Measurements from ENCODE around the gene KIAA1586. TPM values are rescaled to one million over a fixed set of nuclear protein-coding genes. Genes with fewer than 3 reads are reported as not detected.
"Not testable (repeated sequence)": the region's sequence is repeated elsewhere in the genome, so short reads cannot be mapped to it uniquely, and the experiment has no call there.

The KIAA1586 gene
- 10 to 100 TPM in 1 of 2 donors, 1 to 10 TPM in 1; 9.4 to 24.8 TPM for total RNA-seq
- 1 to 10 TPM; 2.0 to 3.2 TPM for polyA plus RNA-seq
- long read RNA-seq, donor 1, transcript KIAA1586-201 (4 exons, 2,933 nt): major isoform, 9 of 9 reads
- long read RNA-seq, donor 1, partial matches to known transcripts: 0 of 9 reads
- long read RNA-seq, donor 1, other reads (novel, unspliced or antisense): 0 of 9 reads
- long read RNA-seq, donor 2, partial matches to known transcripts: 0 of 3 reads
- long read RNA-seq, donor 2, other reads (novel, unspliced or antisense): 0 of 3 reads
- long read RNA-seq, donor 3, transcript KIAA1586-201 (4 exons, 2,933 nt): major isoform, 11 of 11 reads
- long read RNA-seq, donor 3, partial matches to known transcripts: 0 of 11 reads
- long read RNA-seq, donor 3, other reads (novel, unspliced or antisense): 0 of 11 reads
- long read RNA-seq, donor 4, partial matches to known transcripts: 7 of 9 reads
- long read RNA-seq, donor 4, other reads (novel, unspliced or antisense): 0 of 9 reads
- long read RNA-seq, donor 5, transcript KIAA1586-201 (4 exons, 2,933 nt): major isoform, 9 of 19 reads
- long read RNA-seq, donor 5, partial matches to known transcripts: 7 of 19 reads
- long read RNA-seq, donor 5, other reads (novel, unspliced or antisense): 0 of 19 reads

GRCh38 chr6:57046332-57047256 lies at the start of gene KIAA1586:
Gene KIAA1586, plus strand, starts transcription at chr6:57046693. Its CDS starts 63 bp downstream, at chr6:57046756.
- DNase-seq: peak; percentile 93 to 96 (median 95)
- Histone ChIP-seq H3K9ac (ENCODE audit: insufficient read depth in 1 of 2, low read length in 2 of 2) (peak within 1 kb of the TSS; percentile 26 to 85), H3K27ac (ENCODE audit: low read depth in 1 of 2, low read length in 1 of 2) (peak within 1 kb of the TSS; percentile 77 to 85), H3K36me3 (ENCODE audit: control insufficient read depth in 4 of 4, insufficient read depth in 4 of 4, low read length in 4 of 4) (peaks cover 0 to 13% (median 5%) of the 10 kb centered on the region in 4 donors), H3K4me3 (peak within 1 kb of the TSS; percentile 63)
- not testable (repeated sequence) for H3K9me3 ChIP-seq (ENCODE audit: control insufficient read depth in 4 of 4, insufficient read depth in 3 of 4, low read length in 3 of 4); H3K27me3 ChIP-seq (ENCODE audit: control insufficient read depth in 3 of 3, insufficient read depth in 3 of 3, low read length in 2 of 3); H3K4me1 ChIP-seq (ENCODE audit: control insufficient read depth in 5 of 5, insufficient read depth in 5 of 5, low read length in 5 of 5)
- ATAC-seq (ENCODE audit: insufficient read depth, low FRiP score): peak; percentile 99
- 0% methylated on average over 41 to 48 of the region's 78 CpGs for WGBS, 2 donors

- Histone ChIP-seq H3K4me1 (ENCODE audit: control insufficient read depth in 5 of 5, insufficient read depth in 5 of 5, low read length in 5 of 5) (no peaks in the 10 kb centered on the region), H3K36me3 (ENCODE audit: control insufficient read depth in 4 of 4, insufficient read depth in 4 of 4, low read length in 4 of 4) (no peaks in the 10 kb centered on the region), H3K9ac (ENCODE audit: insufficient read depth in 1 of 2, low read length in 2 of 2) (no peak overlapping the region), H3K9me3 (ENCODE audit: control insufficient read depth in 4 of 4, insufficient read depth in 3 of 4, low read length in 3 of 4) (peaks cover 0 to 7% (median 0%) of the 10 kb centered on the region in 4 donors), H3K4me3 (no peak overlapping the region), H3K27ac (ENCODE audit: low read depth in 1 of 2, low read length in 1 of 2) (no peak overlapping the region), H3K27me3 (ENCODE audit: control insufficient read depth in 3 of 3, insufficient read depth in 3 of 3, low read length in 2 of 3) (no peaks in the 10 kb centered on the region)
- DNase-seq (no peak), ATAC-seq (ENCODE audit: insufficient read depth, low FRiP score) (no peak)
- TF ChIP-seq CTCF (IDR thresholded peaks at IDR 0.05; ENCODE audit: control extremely low read depth, extremely low read depth): no peak
Observed at GRCh38 chr6:56999049-56999448, 47.4 kb upstream of the KIAA1586 start.

GRCh38 chr6:56999748-57000147 lies 46.7 kb upstream of the KIAA1586 start:
- H3K27me3 ChIP-seq (ENCODE audit: control insufficient read depth in 3 of 3, insufficient read depth in 3 of 3, low read length in 2 of 3); H3K36me3 ChIP-seq (ENCODE audit: control insufficient read depth in 4 of 4, insufficient read depth in 4 of 4, low read length in 4 of 4); H3K4me1 ChIP-seq (ENCODE audit: control insufficient read depth in 5 of 5, insufficient read depth in 5 of 5, low read length in 5 of 5); H3K9ac ChIP-seq (ENCODE audit: insufficient read depth in 1 of 2, low read length in 2 of 2); H3K27ac ChIP-seq (ENCODE audit: low read depth in 1 of 2, low read length in 1 of 2); H3K9me3 ChIP-seq (ENCODE audit: control insufficient read depth in 4 of 4, insufficient read depth in 3 of 4, low read length in 3 of 4); DNase-seq; H3K4me3 ChIP-seq; ATAC-seq (ENCODE audit: insufficient read depth, low FRiP score): not testable (repeated sequence)
- WGBS, 2 donors: 95 to 96% methylated on average over 18 of the region's 18 CpGs

GRCh38 chr6:57002197-57002596 lies 44.3 kb upstream of the KIAA1586 start:
- no peak overlapping the region for H3K9ac ChIP-seq (ENCODE audit: insufficient read depth in 1 of 2, low read length in 2 of 2)
- peaks cover 0 to 7% (median 0%) of the 10 kb centered on the region in 4 donors for H3K9me3 ChIP-seq (ENCODE audit: control insufficient read depth in 4 of 4, insufficient read depth in 3 of 4, low read length in 3 of 4)
- no peak for DNase-seq
- no peaks in the 10 kb centered on the region for H3K27me3 ChIP-seq (ENCODE audit: control insufficient read depth in 3 of 3, insufficient read depth in 3 of 3, low read length in 2 of 3)
- H3K4me1 ChIP-seq (ENCODE audit: control insufficient read depth in 5 of 5, insufficient read depth in 5 of 5, low read length in 5 of 5): no peaks in the 10 kb centered on the region
- H3K4me3 ChIP-seq: no peak overlapping the region
- H3K36me3 ChIP-seq (ENCODE audit: control insufficient read depth in 4 of 4, insufficient read depth in 4 of 4, low read length in 4 of 4): no peaks in the 10 kb centered on the region
- TF ChIP-seq CTCF (IDR thresholded peaks at IDR 0.05; ENCODE audit: control extremely low read depth, extremely low read depth): no peak
- ATAC-seq (ENCODE audit: insufficient read depth, low FRiP score): no peak
- no peak overlapping the region for H3K27ac ChIP-seq (ENCODE audit: low read depth in 1 of 2, low read length in 1 of 2)

Measured in lung (tissue), 16 donors.